ENCODE results near the gene ZNF692.

ZNF692 gene

GRCh38 chr1:248824701-248825100 is 34.2 kb downstream of the ZNF692 start:
- DNase-seq: no peak

- no peak for DNase-seq
These were observed 34.6 kb downstream of the ZNF692 start for GRCh38 chr1:248824301-248824700.

- peak; percentile 96 for DNase-seq
These were observed 35.3 kb downstream of the ZNF692 start for GRCh38 chr1:248823517-248824001.

- DNase-seq: no peak
These were observed 36.5 kb downstream of the ZNF692 start for GRCh38 chr1:248822148-248823032.

- DNase-seq: no peak
These were observed 37.2 kb downstream of the ZNF692 start for GRCh38 chr1:248821641-248822040.

GRCh38 chr1:248821101-248821500 is 37.8 kb downstream of the ZNF692 start:
- peak; percentile 88 for DNase-seq

- no peak for DNase-seq
These were observed 38.8 kb downstream of the ZNF692 start for GRCh38 chr1:248820041-248820585.

GRCh38 chr1:248818505-248819374 is 40.1 kb downstream of the ZNF692 start:
- no peak for DNase-seq

- DNase-seq: no peak
These were observed 41.8 kb downstream of the ZNF692 start for GRCh38 chr1:248817065-248817464.

GRCh38 chr1:248816042-248816851 is 42.6 kb downstream of the ZNF692 start:
- DNase-seq: no peak

- DNase-seq: no peak
These were observed 43.4 kb downstream of the ZNF692 start for GRCh38 chr1:248815407-248816034.

GRCh38 chr1:248814351-248814750 is 44.5 kb downstream of the ZNF692 start:
- DNase-seq: no peak

- DNase-seq: no peak
These were observed 45.3 kb downstream of the ZNF692 start for GRCh38 chr1:248813546-248813945.

- no peak for DNase-seq
These were observed 46.0 kb downstream of the ZNF692 start for GRCh38 chr1:248812736-248813425.

- DNase-seq: no peak
These were observed 47.1 kb downstream of the ZNF692 start for GRCh38 chr1:248811514-248812490.

GRCh38 chr1:248810727-248811513 is 48.0 kb downstream of the ZNF692 start:
- no peak for DNase-seq

GRCh38 chr1:248810000-248810726 is 48.7 kb downstream of the ZNF692 start:
- DNase-seq: no peak

- no peak for DNase-seq
These were observed 50.0 kb downstream of the ZNF692 start for GRCh38 chr1:248808876-248809275.

All from fibroblast of skin of abdomen (primary cell).